Measurements from ENCODE around the gene MMP11.

DNA sequence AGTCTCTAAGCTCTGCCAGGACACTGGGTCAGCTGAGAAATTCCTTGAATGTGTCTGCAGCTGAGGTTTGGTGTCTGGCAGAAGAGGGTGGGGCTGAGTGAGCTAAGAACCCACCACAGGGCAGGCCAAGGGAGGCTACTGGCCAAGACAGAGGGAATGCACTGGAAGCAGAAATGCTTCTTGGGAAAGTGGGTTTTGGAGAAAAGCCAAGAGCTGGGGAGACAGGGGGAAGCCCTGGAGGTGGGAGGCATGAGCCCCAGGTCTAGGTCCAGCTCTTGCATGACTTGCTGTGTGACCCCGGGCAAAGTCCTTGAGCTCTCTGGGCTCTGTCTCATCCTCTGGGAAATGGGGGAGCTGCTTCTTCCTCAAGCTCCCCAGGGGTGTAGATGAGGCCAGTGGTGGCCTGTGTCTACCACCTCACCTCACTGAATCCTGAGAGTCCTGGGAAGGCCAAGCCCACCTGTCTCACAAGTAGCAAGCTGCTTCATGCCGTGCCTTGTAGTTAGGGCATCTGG is 2.3 kb downstream of the MMP11 start:
- TF ChIP-seq, protein P1, sequence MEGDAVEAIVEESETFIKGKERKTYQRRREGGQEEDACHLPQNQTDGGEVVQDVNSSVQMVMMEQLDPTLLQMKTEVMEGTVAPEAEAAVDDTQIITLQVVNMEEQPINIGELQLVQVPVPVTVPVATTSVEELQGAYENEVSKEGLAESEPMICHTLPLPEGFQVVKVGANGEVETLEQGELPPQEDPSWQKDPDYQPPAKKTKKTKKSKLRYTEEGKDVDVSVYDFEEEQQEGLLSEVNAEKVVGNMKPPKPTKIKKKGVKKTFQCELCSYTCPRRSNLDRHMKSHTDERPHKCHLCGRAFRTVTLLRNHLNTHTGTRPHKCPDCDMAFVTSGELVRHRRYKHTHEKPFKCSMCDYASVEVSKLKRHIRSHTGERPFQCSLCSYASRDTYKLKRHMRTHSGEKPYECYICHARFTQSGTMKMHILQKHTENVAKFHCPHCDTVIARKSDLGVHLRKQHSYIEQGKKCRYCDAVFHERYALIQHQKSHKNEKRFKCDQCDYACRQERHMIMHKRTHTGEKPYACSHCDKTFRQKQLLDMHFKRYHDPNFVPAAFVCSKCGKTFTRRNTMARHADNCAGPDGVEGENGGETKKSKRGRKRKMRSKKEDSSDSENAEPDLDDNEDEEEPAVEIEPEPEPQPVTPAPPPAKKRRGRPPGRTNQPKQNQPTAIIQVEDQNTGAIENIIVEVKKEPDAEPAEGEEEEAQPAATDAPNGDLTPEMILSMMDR (IDR thresholded peaks at IDR 0.05 in 2 of 3, conservative IDR thresholded peaks at IDR 0.05 in 1 of 3; ENCODE audit: borderline replicate concordance in 1 of 3, insufficient read depth in 1 of 3, low read depth in 2 of 3, low read length in 2 of 3): no peak
- TF ChIP-seq, protein P2, sequence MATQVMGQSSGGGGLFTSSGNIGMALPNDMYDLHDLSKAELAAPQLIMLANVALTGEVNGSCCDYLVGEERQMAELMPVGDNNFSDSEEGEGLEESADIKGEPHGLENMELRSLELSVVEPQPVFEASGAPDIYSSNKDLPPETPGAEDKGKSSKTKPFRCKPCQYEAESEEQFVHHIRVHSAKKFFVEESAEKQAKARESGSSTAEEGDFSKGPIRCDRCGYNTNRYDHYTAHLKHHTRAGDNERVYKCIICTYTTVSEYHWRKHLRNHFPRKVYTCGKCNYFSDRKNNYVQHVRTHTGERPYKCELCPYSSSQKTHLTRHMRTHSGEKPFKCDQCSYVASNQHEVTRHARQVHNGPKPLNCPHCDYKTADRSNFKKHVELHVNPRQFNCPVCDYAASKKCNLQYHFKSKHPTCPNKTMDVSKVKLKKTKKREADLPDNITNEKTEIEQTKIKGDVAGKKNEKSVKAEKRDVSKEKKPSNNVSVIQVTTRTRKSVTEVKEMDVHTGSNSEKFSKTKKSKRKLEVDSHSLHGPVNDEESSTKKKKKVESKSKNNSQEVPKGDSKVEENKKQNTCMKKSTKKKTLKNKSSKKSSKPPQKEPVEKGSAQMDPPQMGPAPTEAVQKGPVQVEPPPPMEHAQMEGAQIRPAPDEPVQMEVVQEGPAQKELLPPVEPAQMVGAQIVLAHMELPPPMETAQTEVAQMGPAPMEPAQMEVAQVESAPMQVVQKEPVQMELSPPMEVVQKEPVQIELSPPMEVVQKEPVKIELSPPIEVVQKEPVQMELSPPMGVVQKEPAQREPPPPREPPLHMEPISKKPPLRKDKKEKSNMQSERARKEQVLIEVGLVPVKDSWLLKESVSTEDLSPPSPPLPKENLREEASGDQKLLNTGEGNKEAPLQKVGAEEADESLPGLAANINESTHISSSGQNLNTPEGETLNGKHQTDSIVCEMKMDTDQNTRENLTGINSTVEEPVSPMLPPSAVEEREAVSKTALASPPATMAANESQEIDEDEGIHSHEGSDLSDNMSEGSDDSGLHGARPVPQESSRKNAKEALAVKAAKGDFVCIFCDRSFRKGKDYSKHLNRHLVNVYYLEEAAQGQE (IDR thresholded peaks at IDR 0.05; ENCODE audit: low read depth): no peak
- no peak for TF ChIP-seq JUND (IDR thresholded peaks at IDR 0.05)
- TF ChIP-seq EZH2phosphoT487 (IDR thresholded peaks at IDR 0.05; ENCODE audit: borderline replicate concordance): no peak
- no peak for TF ChIP-seq POLR2AphosphoS5 (IDR thresholded peaks at IDR 0.05; ENCODE audit: low read depth, low read length)
- TF ChIP-seq, protein P3, sequence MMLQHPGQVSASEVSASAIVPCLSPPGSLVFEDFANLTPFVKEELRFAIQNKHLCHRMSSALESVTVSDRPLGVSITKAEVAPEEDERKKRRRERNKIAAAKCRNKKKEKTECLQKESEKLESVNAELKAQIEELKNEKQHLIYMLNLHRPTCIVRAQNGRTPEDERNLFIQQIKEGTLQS (IDR thresholded peaks at IDR 0.05): no peak
- TF ChIP-seq TCF7L2 (IDR thresholded peaks at IDR 0.05; ENCODE audit: borderline replicate concordance, extremely low read depth, insufficient read depth, insufficient read length): no peak
- TF ChIP-seq CBX3 (IDR thresholded peaks at IDR 0.05; ENCODE audit: low read depth): no peak
- TF ChIP-seq SIN3A (IDR thresholded peaks at IDR 0.05; ENCODE audit: low read depth): no peak
- no peak for TF ChIP-seq RAD21 (IDR thresholded peaks at IDR 0.05; ENCODE audit: low read depth)
- TF ChIP-seq CEBPB (IDR thresholded peaks at IDR 0.05; ENCODE audit: low read depth): no peak

Measured in HCT116 (cell line).